AG09319 (cell line): ENCODE measurements around the gene SLC66A2.

Source experiments
- DNase-seq: peaks from one replicate; pipeline ENCODE4 v3.0.0-alpha.2; 2010; ENCODE audit warnings: low read depth; ENCODE audit errors: extremely low read depth
- CTCF ChIP-seq: IDR thresholded peaks from 2 replicates; pipeline ENCODE4 v1.5.1; 2011; ENCODE audit warnings: low read depth, mild to moderate bottlenecking, inconsistent platforms, low read length, moderate library complexity

Gene SLC66A2

GRCh38 chr18:79926715-79927606 lies 24.5 kb downstream of the SLC66A2 start:
- no peak for DNase-seq
- no peak for TF ChIP-seq CTCF

GRCh38 chr18:79926306-79926705 lies 25.1 kb downstream of the SLC66A2 start:
- DNase-seq = no peak
- TF ChIP-seq CTCF = no peak

GRCh38 chr18:79924814-79925731 lies 26.4 kb downstream of the SLC66A2 start:
- DNase-seq = no peak
- no peak for TF ChIP-seq CTCF

- TF ChIP-seq CTCF = no peak
- DNase-seq = no peak
Observed at GRCh38 chr18:79923896-79924585, 27.4 kb downstream of the SLC66A2 start.

- DNase-seq = no peak
- no peak for TF ChIP-seq CTCF
Observed at GRCh38 chr18:79922971-79923411, 28.5 kb downstream of the SLC66A2 start.

- no peak for DNase-seq
- no peak for TF ChIP-seq CTCF
Observed at GRCh38 chr18:79921984-79922965, 29.2 kb downstream of the SLC66A2 start.
